Measurements from ENCODE around the gene KATNA1. TPM values are rescaled to one million over a fixed set of nuclear protein-coding genes. Genes with fewer than 3 reads are reported as not detected.
A peak's percentile ranks its signal among the peaks of the same experiment; 100 is the strongest.

Gene KATNA1
- polyA plus RNA-seq, 1 experiment = 15.6 TPM

GRCh38 chr6:149636124-149636523 lies 12.4 kb downstream of the KATNA1 start:
- TF ChIP-seq, protein P1, sequence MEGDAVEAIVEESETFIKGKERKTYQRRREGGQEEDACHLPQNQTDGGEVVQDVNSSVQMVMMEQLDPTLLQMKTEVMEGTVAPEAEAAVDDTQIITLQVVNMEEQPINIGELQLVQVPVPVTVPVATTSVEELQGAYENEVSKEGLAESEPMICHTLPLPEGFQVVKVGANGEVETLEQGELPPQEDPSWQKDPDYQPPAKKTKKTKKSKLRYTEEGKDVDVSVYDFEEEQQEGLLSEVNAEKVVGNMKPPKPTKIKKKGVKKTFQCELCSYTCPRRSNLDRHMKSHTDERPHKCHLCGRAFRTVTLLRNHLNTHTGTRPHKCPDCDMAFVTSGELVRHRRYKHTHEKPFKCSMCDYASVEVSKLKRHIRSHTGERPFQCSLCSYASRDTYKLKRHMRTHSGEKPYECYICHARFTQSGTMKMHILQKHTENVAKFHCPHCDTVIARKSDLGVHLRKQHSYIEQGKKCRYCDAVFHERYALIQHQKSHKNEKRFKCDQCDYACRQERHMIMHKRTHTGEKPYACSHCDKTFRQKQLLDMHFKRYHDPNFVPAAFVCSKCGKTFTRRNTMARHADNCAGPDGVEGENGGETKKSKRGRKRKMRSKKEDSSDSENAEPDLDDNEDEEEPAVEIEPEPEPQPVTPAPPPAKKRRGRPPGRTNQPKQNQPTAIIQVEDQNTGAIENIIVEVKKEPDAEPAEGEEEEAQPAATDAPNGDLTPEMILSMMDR (IDR thresholded peaks at IDR 0.05; ENCODE audit: insufficient read depth, low read depth, low read length) = no peak
- H3K27me3 ChIP-seq (ENCODE audit: control insufficient read depth, insufficient read depth, low read length) = no peaks in the 10 kb centered on the region
- H3K36me3 ChIP-seq (ENCODE audit: control insufficient read depth, insufficient read depth, low read length) = no peaks in the 10 kb centered on the region
- peak; percentile 31 for DNase-seq (ENCODE audit: low read depth)
- ChIA-PET POLR2A (no interaction called here), CTCF (no interaction called here)
- no peak overlapping the region for H3K4me3 ChIP-seq (ENCODE audit: low read depth, low read length)

DNA sequence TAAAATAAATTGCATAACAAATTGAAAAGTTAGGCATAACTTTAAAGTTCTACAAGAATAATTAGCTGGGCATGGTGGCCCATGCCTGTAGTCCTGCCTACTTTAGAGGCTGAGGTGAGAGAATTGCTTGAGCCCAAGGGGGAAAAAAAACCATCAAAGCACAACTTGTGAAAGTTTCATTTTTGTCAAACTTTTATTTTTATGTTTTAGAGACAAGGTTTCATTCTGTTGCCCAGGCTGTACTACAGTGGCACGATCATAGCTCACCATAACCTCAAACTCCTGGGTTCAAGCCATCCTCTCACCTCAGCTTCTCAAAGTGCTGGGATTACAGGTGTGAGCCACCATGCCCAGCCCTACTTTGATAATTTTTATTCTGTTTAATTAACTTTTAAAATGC lies 14.2 kb downstream of the KATNA1 start:
- DNase-seq (ENCODE audit: low read depth) = no peak
- H3K36me3 ChIP-seq (ENCODE audit: control insufficient read depth, insufficient read depth, low read length) = no peaks in the 10 kb centered on the region
- TF ChIP-seq, protein P1 (IDR thresholded peaks at IDR 0.05; ENCODE audit: insufficient read depth, low read depth, low read length) = no peak
- ChIA-PET CTCF (no interaction called here), POLR2A (no interaction called here)
- no peak overlapping the region for H3K4me3 ChIP-seq (ENCODE audit: low read depth, low read length)
- no peaks in the 10 kb centered on the region for H3K27me3 ChIP-seq (ENCODE audit: control insufficient read depth, insufficient read depth, low read length)

DNA sequence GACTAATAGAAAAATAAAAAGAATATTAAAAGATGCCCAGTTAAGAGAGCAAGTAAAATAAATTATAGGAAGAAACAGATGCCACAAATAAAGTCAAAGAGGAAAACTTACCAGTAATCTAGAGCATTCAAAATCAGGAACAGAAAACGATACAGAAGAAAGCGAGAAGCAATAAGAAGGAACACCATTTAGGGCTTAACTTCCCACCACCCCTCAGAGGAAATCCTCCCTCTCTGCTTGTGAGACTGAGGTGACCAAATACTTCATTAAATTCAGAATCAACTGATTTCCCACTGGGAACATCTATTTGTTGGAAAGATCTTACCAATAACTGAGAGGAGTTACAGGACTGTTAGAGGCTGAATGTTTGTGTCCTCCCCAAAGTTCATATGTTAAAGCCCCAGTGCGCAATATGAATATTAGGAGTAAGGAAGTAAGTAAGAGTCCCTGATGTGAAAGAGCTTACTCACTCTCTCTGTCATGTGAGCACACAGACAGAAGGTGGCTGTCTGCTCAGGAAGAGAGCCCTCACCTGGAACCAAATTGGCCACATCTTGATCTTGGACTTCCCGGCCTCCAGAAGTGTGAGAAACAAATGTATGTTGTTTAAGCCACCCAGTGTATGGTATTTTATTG lies 19.5 kb downstream of the KATNA1 start:
- Histone ChIP-seq H3K4me3 (ENCODE audit: low read depth, low read length) (no peak overlapping the region), H3K36me3 (ENCODE audit: control insufficient read depth, insufficient read depth, low read length) (peaks cover 4% of the 10 kb centered on the region; the same call in 1 of the 2 replicates), H3K27me3 (ENCODE audit: control insufficient read depth, insufficient read depth, low read length) (no peaks in the 10 kb centered on the region)
- no peak for DNase-seq (ENCODE audit: low read depth)
- TF ChIP-seq, protein P1 (IDR thresholded peaks at IDR 0.05; ENCODE audit: insufficient read depth, low read depth, low read length) = no peak
- CTCF ChIA-PET = interaction anchor here (1.6 kb wide), 1 partner anchor 21 kb away, joined by 3 read pairs; no protein-coding TSS in a partner anchor
- POLR2A ChIA-PET = no interaction called here

DNA sequence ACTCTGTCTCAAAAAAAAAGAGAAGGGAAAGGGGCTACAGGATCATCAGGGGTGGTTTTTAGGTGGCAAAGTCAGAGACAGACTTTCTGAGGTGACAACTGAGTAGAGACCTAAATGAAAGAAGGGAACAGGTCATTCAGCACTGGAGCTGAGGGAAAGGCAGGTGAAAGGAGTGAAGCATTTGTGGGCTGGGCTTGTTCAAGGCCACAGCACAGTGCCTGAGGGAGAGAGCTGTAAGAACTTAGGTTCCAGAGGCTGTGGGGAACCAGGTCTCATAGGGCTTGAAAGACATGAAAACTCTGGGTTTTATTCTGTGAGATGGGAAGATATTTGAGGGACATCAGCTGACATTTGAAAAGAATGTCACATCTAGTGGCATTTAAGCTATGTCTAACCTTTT lies 20.8 kb downstream of the KATNA1 start:
- no peak for DNase-seq (ENCODE audit: low read depth)
- TF ChIP-seq, protein P1 (IDR thresholded peaks at IDR 0.05; ENCODE audit: insufficient read depth, low read depth, low read length) = no peak
- peaks cover 4% of the 10 kb centered on the region; the same call in 1 of the 2 replicates for H3K36me3 ChIP-seq (ENCODE audit: control insufficient read depth, insufficient read depth, low read length)
- H3K4me3 ChIP-seq (ENCODE audit: low read depth, low read length) = no peak overlapping the region
- H3K27me3 ChIP-seq (ENCODE audit: control insufficient read depth, insufficient read depth, low read length) = no peaks in the 10 kb centered on the region
- CTCF ChIA-PET = no interaction called here
- POLR2A ChIA-PET = no interaction called here

DNA sequence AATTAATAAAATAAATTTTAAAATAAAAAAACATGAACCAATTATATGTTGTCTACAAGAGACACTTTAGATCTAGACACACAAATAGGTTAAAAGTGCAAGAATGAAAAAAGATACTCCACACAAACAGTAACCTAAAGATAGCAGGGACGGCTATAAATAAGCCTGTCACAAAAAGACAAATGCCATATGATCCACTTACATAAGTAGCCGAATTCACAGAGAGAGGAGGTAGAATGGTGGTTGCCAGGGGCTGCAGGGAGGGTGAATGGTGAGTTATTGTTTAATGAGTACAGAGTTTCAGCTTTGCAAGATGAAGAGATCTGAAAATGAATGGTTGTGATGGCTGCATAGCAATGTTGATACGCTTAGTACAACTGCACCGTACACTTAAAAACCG lies 32.7 kb downstream of the KATNA1 start:
- POLR2A ChIA-PET = no interaction called here

More for the DNA sequence above, 32.7 kb downstream of the KATNA1 start:
- CTCF ChIA-PET = no interaction called here
- Histone ChIP-seq H3K4me3 (ENCODE audit: low read depth, low read length) (no peak overlapping the region), H3K36me3 (ENCODE audit: control insufficient read depth, insufficient read depth, low read length) (peaks cover 2% of the 10 kb centered on the region; the same call in 1 of the 2 replicates), H3K27me3 (ENCODE audit: control insufficient read depth, insufficient read depth, low read length) (no peaks in the 10 kb centered on the region)
- TF ChIP-seq, protein P1 (IDR thresholded peaks at IDR 0.05; ENCODE audit: insufficient read depth, low read depth, low read length) = no peak
- no peak for DNase-seq (ENCODE audit: low read depth)

Data from BJ (cell line).